HEK293 (cell line): ENCODE measurements around the gene SHC3.
A peak's percentile ranks its signal among the peaks of the same experiment; 100 is the strongest.

ENCODE experiments used
- FEZF1 ChIP-seq: fragments of 450-650 bp; formaldehyde crosslinking; IDR thresholded peaks from 2 replicates; pipeline ENCODE4 v1.5.1; 2016; ENCODE audit warnings: missing biosample characterization, missing genetic modification characterization
- GFI1B ChIP-seq: fragments of 450-650 bp; formaldehyde crosslinking; IDR thresholded peaks from 2 replicates; pipeline ENCODE4 v1.5.1; 2016; ENCODE audit warnings: missing biosample characterization, missing genetic modification characterization
- IKZF3 ChIP-seq: fragments of 450-650 bp; IDR thresholded peaks from 2 replicates; pipeline ENCODE4 v1.5.0; 2018; ENCODE audit warnings: missing biosample characterization, mild to moderate bottlenecking, missing genetic modification characterization, moderate library complexity
- MZF1 ChIP-seq: fragments of 450-650 bp; formaldehyde crosslinking; IDR thresholded peaks from 2 replicates; pipeline ENCODE4 v1.5.1; 2017; ENCODE audit warnings: missing biosample characterization, missing genetic modification characterization, borderline replicate concordance
- PRDM4 ChIP-seq: fragments of 450-650 bp; formaldehyde crosslinking; IDR thresholded peaks from 2 replicates; pipeline ENCODE4 v1.5.1; 2017; ENCODE audit warnings: missing biosample characterization, missing genetic modification characterization
- PRDM6 ChIP-seq: fragments of 450-650 bp; formaldehyde crosslinking; IDR thresholded peaks from 2 replicates; pipeline ENCODE4 v1.5.1; 2017; ENCODE audit warnings: missing biosample characterization, missing genetic modification characterization
- SALL2 ChIP-seq: fragments of 450-650 bp; formaldehyde crosslinking; IDR thresholded peaks from 2 replicates; pipeline ENCODE4 v1.5.0; 2017; ENCODE audit warnings: missing biosample characterization, mild to moderate bottlenecking, missing genetic modification characterization, borderline replicate concordance
- SP2 ChIP-seq: fragments of 450-650 bp; formaldehyde crosslinking; IDR thresholded peaks from 2 replicates; pipeline ENCODE4 v1.5.1; 2016; ENCODE audit warnings: missing biosample characterization, missing genetic modification characterization
- SP3 ChIP-seq: fragments of 450-650 bp; formaldehyde crosslinking; IDR thresholded peaks from 2 replicates; pipeline ENCODE4 v1.5.1; 2016; ENCODE audit warnings: missing biosample characterization, missing genetic modification characterization
- YY1 ChIP-seq: fragments of 450-650 bp; formaldehyde crosslinking; IDR thresholded peaks from 2 replicates; pipeline ENCODE4 v1.5.1; 2018; ENCODE audit warnings: missing biosample characterization, missing genetic modification characterization
- ZBTB17 ChIP-seq: fragments of 450-650 bp; formaldehyde crosslinking; IDR thresholded peaks from 2 replicates; pipeline ENCODE4 v1.5.1; 2016; ENCODE audit warnings: missing biosample characterization, missing genetic modification characterization
- ZBTB20 ChIP-seq: fragments of 450-650 bp; formaldehyde crosslinking; IDR thresholded peaks from 2 replicates; pipeline ENCODE4 v1.5.1; 2016; ENCODE audit warnings: missing biosample characterization, missing genetic modification characterization
- ZNF184 ChIP-seq: fragments of 450-650 bp; IDR thresholded peaks from 2 replicates; pipeline ENCODE4 v1.5.1; 2018; ENCODE audit warnings: missing biosample characterization, mild to moderate bottlenecking, missing genetic modification characterization
- ZNF341 ChIP-seq: fragments of 450-650 bp; formaldehyde crosslinking; IDR thresholded peaks from 2 replicates; pipeline ENCODE4; 2016; ENCODE audit warnings: low read depth, missing biosample characterization, missing genetic modification characterization
- ZNF37A ChIP-seq: fragments of 450-650 bp; IDR thresholded peaks from 2 replicates; pipeline ENCODE4 v1.5.1; 2018; ENCODE audit warnings: missing biosample characterization, missing genetic modification characterization
- ZNF394 ChIP-seq: fragments of 450-650 bp; formaldehyde crosslinking; IDR thresholded peaks from 2 replicates; pipeline ENCODE4 v1.5.1; 2016; ENCODE audit warnings: missing biosample characterization, missing genetic modification characterization, mild to moderate bottlenecking, moderate library complexity, borderline replicate concordance
- ZNF501 ChIP-seq: fragments of 450-650 bp; formaldehyde crosslinking; IDR thresholded peaks from 2 replicates; pipeline ENCODE4 v1.5.1; 2016; ENCODE audit warnings: missing biosample characterization, missing genetic modification characterization
- ZNF600 ChIP-seq: fragments of 450-650 bp; formaldehyde crosslinking; IDR thresholded peaks from 2 replicates; pipeline ENCODE4 v1.5.1; 2016; ENCODE audit warnings: missing biosample characterization, missing genetic modification characterization
- ZNF626 ChIP-seq: fragments of 450-650 bp; sonication (Bioruptor Pico); formaldehyde crosslinking; IDR thresholded peaks from 2 replicates; pipeline ENCODE4 v1.5.1; 2018; ENCODE audit warnings: missing biosample characterization, missing genetic modification characterization, inconsistent platforms
- ZNF747 ChIP-seq: fragments of 450-650 bp; formaldehyde crosslinking; IDR thresholded peaks from 2 replicates; pipeline ENCODE4 v1.5.1; 2016; ENCODE audit warnings: missing biosample characterization, missing genetic modification characterization
- ZXDB ChIP-seq: fragments of 450-650 bp; formaldehyde crosslinking; IDR thresholded peaks from 2 replicates; pipeline ENCODE4 v1.5.1; 2016; ENCODE audit warnings: missing biosample characterization, missing genetic modification characterization
- TF ChIP-seq, protein P1 (sequence below): fragments of 450-650 bp; formaldehyde crosslinking; IDR thresholded peaks from 2 replicates; pipeline ENCODE4 v1.5.1; 2016; ENCODE audit warnings: missing biosample characterization, missing genetic modification characterization
- TF ChIP-seq, protein P2 (sequence below): fragments of 450-650 bp; formaldehyde crosslinking; conservative IDR thresholded peaks from 2 replicates; pipeline ENCODE4 v1.5.1; 2016; ENCODE audit warnings: low read depth, missing biosample characterization, missing genetic modification characterization
- TF ChIP-seq, protein P3 (sequence below): fragments of 450-650 bp; formaldehyde crosslinking; IDR thresholded peaks from 2 replicates; pipeline ENCODE4 v1.5.1; 2016; ENCODE audit warnings: missing biosample characterization, missing genetic modification characterization

SHC3 gene

DNA sequence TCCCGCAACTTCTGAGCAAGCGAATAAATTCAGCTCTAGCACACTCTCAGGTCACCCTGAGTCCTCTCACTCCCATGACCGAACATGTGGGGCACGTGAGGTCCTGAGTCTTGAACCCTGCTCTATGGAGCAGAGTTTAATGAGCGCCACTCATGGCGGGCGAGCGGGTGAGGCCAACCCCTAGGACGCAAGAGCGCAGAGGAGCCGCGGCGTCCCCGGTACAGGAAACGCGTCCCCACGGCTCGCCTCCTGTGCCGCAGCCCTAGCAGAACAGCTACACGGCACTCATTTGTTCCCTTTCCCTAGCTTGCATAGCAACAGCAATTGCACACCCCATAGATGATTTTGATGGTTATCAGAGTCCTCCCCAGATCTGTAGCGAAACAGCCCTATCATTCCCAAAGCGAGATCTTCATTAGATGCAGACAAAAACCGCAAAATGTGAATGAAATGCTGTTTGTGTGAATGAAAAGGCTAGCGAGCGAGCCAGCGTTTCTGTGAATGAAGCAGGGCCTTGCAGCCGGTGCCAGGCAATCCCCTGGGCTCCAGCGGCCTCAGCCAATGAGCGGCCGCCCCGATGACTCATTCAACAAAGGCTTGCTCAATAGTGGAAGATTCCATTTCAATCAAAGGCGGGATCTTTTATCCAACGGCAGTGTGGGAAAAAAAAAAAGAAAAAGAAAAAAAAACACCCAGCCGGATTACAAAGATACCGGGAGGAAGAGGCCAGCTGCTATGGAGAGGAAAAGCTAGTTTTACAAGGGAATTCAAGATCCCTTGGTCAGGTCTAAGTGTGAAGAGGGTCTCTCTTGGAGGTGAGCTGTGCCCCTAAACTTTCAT, 1.5 kb upstream of the SHC3 start (continued):
- TF ChIP-seq, protein P1, sequence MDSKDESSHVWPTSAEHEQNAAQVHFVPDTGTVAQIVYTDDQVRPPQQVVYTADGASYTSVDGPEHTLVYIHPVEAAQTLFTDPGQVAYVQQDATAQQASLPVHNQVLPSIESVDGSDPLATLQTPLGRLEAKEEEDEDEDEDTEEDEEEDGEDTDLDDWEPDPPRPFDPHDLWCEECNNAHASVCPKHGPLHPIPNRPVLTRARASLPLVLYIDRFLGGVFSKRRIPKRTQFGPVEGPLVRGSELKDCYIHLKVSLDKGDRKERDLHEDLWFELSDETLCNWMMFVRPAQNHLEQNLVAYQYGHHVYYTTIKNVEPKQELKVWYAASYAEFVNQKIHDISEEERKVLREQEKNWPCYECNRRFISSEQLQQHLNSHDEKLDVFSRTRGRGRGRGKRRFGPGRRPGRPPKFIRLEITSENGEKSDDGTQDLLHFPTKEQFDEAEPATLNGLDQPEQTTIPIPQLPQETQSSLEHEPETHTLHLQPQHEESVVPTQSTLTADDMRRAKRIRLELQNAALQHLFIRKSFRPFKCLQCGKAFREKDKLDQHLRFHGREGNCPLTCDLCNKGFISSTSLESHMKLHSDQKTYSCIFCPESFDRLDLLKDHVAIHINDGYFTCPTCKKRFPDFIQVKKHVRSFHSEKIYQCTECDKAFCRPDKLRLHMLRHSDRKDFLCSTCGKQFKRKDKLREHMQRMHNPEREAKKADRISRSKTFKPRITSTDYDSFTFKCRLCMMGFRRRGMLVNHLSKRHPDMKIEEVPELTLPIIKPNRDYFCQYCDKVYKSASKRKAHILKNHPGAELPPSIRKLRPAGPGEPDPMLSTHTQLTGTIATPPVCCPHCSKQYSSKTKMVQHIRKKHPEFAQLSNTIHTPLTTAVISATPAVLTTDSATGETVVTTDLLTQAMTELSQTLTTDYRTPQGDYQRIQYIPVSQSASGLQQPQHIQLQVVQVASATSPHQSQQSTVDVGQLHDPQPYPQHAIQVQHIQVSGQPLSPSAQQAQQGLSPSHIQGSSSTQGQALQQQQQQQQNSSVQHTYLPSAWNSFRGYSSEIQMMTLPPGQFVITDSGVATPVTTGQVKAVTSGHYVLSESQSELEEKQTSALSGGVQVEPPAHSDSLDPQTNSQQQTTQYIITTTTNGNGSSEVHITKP, result peak; percentile 98
- TF ChIP-seq, protein P2, sequence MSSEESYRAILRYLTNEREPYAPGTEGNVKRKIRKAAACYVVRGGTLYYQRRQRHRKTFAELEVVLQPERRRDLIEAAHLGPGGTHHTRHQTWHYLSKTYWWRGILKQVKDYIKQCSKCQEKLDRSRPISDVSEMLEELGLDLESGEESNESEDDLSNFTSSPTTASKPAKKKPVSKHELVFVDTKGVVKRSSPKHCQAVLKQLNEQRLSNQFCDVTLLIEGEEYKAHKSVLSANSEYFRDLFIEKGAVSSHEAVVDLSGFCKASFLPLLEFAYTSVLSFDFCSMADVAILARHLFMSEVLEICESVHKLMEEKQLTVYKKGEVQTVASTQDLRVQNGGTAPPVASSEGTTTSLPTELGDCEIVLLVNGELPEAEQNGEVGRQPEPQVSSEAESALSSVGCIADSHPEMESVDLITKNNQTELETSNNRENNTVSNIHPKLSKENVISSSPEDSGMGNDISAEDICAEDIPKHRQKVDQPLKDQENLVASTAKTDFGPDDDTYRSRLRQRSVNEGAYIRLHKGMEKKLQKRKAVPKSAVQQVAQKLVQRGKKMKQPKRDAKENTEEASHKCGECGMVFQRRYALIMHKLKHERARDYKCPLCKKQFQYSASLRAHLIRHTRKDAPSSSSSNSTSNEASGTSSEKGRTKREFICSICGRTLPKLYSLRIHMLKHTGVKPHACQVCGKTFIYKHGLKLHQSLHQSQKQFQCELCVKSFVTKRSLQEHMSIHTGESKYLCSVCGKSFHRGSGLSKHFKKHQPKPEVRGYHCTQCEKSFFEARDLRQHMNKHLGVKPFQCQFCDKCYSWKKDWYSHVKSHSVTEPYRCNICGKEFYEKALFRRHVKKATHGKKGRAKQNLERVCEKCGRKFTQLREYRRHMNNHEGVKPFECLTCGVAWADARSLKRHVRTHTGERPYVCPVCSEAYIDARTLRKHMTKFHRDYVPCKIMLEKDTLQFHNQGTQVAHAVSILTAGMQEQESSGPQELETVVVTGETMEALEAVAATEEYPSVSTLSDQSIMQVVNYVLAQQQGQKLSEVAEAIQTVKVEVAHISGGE (tag by site-specific recombination), result peak; percentile 76
- TF ChIP-seq ZNF626 (tag by site-specific recombination) (no peak), ZNF37A (no peak), PRDM6 (tag by site-specific recombination) (peak; percentile 57; the same call in 1 of the 2 replicates), YY1 (peak; percentile 37; the same call in 1 of the 2 replicates), SALL2 (tag by site-specific recombination) (no peak), ZNF747 (tag by site-specific recombination) (no peak), PRDM4 (tag by site-specific recombination) (no peak), ZXDB (tag by site-specific recombination) (peak; percentile 56; the same call in 1 of the 2 replicates), GFI1B (tag by site-specific recombination) (no peak), FEZF1 (tag by site-specific recombination) (peak; percentile 46), MZF1 (peak; percentile 68; the same call in 1 of the 2 replicates), ZNF394 (tag by site-specific recombination) (no peak), ZBTB20 (peak; percentile 40; the same call in 1 of the 2 replicates), SP3 (tag by site-specific recombination) (no peak), ZNF341 (tag by site-specific recombination) (peak; percentile 89), ZNF501 (tag by site-specific recombination) (peak; percentile 49; the same call in 1 of the 2 replicates), ZNF184 (no peak), SP2 (tag by site-specific recombination) (peak; percentile 77), ZNF600 (tag by site-specific recombination) (peak; percentile 95), IKZF3 (tag by site-specific recombination) (peak; percentile 81), ZBTB17 (tag by site-specific recombination) (peak; percentile 76)
- TF ChIP-seq, protein P3, sequence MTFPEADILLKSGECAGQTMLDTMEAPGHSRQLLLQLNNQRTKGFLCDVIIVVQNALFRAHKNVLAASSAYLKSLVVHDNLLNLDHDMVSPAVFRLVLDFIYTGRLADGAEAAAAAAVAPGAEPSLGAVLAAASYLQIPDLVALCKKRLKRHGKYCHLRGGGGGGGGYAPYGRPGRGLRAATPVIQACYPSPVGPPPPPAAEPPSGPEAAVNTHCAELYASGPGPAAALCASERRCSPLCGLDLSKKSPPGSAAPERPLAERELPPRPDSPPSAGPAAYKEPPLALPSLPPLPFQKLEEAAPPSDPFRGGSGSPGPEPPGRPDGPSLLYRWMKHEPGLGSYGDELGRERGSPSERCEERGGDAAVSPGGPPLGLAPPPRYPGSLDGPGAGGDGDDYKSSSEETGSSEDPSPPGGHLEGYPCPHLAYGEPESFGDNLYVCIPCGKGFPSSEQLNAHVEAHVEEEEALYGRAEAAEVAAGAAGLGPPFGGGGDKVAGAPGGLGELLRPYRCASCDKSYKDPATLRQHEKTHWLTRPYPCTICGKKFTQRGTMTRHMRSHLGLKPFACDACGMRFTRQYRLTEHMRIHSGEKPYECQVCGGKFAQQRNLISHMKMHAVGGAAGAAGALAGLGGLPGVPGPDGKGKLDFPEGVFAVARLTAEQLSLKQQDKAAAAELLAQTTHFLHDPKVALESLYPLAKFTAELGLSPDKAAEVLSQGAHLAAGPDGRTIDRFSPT (tag by site-specific recombination), result peak; percentile 68; the same call in 1 of the 2 replicates
